ENCODE data around the gene C2CD2.

The C2CD2 gene

DNA sequence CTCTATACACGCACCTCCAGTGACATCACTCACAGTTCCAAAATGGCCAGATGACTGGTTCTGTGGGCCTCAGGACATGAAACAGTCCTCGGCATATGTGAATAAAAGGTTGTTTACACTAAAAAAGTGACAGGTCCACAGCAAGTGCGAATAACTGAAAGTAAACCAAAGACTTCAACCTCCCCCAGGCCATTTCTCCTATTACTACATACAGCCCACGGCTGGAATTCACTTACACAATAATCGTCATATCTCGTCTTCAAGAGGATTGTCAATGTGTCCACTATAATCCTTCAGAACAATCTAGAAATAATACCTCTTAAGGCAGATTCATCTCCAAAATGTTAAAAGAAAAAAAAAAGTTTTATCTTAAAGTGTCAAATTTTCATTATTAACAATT is 72.8 kb downstream of the C2CD2 start:
- DNase-seq, result no peak

DNA sequence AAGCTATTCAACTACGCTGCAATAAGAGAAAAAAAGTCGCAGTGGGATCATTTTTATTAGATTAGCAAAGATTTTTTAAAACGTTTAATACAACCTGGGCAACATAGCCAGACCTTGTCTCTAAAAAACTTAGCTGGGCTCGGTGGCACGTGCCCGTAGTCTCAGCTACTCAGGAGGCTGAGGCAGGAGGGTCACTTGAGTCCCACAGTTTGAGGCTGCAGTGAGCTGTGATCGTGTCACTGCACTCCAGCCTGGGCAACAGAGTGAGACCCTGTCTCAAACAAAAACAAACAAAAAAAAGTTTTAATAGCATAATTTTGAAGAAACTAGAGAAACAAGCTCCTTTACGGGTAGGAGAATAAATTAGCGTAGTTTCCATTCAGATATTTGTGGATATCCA is 73.7 kb downstream of the C2CD2 start:
- no peak for DNase-seq

DNA sequence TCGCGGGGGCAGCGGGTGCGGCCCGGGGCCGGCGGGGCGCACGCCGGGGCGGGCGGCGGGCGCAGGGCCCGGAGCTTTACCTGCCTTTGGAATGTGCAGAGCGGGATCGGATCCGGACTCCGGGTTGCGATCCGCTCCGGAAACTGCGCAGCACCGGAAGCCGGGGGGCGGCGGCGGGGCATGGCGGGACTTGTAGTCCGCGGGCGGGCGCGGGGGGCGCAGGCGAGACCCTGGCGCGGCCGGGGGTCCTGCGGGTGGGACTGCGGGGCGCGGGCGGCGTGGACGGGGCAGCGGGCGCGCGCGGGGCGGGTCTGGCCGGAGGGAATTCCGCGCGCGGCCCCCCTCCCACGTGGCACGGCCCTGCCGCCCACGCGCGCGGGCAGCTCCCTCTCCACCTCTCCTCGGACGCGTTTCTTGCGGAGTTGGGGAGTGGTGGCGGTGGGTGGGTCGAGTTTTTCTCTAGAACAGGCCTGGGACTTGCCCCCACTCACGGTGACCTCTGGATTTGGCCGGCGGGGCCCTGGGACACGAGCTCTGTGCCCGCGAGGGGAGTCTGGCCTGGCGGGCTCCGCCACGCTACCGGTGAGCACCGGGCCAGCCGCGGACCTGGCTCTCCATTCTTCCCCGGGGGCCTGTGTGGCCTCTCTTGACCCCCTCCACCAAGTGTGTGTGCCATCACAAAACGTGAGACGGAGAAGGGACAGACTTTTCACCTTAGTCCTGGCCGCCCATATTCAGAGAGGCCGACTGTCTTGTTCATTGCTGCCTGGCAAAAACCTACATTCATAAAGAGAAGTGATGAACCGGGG is 74.4 kb downstream of the C2CD2 start, which contains the start of gene PRDM15:
TSS of gene PRDM15 (minus strand) at position 155 of the 809 bp plus-strand sequence. CDS start 18,981 bp downstream, outside the sequence.
- peak; percentile 7 for DNase-seq

DNA sequence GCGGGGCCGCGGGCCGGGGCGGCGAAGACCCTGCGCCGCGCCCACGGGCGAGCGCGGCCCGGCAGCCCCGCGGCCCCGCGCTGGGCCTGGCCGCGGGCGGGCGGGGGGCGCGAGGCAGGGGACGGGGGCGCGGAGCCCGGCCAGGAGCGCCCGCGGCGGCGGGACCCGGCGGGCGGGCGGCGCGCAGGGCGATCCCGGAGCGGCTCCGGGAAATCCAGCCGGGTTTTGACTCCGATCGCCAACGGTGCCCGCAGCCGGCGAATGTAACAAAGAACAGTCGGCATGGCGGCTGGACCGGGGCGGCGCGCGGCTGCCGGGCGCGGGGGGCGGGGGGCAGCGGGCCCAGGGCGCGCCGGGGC is 75.0 kb downstream of the C2CD2 start:
- DNase-seq, result peak; percentile 7

DNA sequence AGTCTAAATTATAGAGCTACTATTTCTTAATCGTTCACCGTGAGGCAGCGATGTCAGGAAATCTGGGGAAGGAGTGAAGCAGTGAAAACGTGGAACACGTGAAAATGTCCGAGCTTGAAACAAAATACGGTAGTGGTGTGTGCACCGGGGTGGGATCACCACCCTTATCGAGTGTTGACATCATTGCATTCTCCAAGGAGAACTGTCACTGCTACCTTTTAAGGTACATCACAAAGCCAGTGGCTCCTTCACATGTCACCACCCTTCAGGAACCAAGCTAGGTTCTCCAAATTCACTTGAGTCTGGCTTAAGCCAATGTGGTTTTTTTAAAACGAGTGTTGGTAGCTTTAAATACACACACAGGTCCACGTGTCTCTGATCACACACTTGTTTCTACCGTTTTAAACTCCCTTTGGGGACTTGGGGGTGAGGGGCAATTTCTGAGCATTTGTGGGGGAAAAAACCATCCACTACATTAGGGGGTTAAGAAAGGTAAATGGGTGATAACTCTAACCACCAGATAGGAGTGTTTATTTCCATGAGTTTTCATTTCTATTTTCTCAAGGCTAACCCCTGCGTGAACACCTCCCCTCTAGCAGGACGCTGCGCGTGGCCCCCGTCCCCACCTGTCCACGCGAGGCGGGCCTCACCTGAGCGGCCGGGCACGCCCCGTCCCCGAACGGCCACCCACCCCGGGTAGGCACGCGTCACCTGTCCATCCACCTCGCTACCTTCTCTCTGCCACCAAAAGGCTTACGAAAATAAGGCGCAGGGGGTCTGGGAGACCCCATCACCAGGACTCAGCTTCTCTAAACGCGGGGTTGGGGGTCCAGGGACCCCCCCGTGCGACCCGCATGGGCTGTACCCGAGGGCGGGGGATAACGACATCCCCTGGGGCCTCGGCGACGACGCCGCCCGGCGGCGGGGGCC is 75.7 kb downstream of the C2CD2 start:
- DNase-seq, result no peak

DNA sequence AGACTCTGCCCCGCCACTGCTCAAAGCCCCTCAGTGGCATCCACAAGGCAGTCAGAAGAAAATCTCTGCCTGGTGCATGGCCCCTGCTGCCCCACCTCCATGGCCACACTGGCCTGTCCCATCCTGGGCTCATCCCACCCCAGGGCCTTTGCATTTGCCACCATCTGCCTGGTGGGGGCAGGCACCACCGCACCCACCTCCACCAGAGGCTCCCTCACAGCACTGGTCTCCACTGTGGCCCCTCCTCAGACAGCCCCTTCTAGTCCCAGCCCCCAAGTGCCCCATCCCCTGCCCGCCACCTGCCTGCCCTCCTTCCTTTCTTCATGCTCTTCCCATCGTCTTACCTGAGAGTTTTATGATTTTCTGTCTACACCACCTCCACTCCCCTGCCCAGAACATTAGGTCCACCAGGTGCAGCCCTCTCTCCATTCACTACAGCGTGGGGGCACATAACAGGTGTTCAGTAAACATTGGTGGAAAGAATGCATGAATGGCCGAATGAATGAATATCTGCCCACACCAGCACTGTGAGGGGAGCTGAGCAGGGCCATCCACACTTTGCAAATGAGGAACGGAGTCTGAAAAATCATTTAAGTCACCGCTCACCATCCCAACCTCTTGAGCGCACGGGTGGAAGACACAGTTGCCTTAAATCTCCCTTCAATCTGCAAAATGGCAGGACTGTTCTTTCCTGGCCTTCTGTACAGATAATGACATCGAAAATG is 76.7 kb downstream of the C2CD2 start:
- DNase-seq, result no peak

DNA sequence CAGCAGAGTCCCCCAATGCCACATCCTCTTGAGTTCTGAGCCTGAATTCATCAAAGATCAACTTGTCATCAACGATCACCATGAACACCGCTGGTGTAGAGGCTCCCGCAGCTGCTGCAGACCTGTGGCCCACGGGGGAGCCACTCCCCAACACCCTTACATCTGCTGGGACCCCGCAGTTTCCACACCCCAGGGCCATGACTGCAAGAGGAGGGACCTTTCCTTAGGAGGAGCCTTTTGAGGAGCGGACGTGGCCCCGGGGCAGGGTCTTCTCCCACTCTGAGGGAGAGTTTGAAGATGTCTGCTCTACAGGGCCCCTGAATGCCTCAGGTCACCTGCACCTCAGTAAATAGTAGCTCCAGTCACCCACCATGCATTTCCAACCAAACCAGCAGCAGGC is 77.4 kb downstream of the C2CD2 start:
- no peak for DNase-seq

DNA sequence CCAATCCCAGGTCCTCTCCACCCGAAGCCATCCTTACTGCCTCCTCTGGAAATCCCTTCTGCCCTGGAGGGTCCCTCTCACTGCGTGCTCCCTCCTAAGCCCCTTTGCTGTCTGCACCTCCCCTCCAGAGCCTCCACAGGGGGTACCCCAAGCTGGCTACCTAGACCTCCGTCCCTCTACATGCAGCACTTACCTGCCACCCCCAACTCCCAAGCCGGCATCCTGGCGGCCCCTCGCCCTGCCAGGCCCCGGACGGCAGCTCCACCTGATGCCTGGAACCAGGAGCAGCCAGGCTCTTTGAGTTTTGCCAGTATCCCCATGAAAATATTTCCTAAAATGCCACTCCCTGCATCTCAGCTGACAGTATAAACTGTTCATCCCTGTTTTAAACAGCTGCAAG is 78.7 kb downstream of the C2CD2 start:
- no peak for DNase-seq

DNA sequence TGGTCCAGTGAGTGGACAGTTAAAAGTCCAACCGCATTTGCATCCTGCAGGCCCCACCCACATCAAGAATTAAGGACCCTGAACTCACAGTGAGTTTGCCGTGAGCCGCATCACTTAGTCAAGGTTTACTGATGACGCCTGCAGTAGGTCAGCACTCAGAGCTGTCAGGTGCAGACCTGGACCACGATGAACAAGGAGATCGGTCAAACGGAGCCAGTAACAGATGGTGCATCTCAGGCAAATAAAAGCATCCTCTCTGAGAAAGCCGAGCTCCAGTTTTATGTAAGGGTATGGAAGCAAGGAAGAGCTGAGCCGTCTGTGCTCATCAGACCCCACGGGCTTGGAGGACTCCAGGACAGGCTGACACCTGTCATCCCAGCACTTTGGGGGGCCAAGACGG is 79.2 kb downstream of the C2CD2 start:
- DNase-seq, result no peak

DNA sequence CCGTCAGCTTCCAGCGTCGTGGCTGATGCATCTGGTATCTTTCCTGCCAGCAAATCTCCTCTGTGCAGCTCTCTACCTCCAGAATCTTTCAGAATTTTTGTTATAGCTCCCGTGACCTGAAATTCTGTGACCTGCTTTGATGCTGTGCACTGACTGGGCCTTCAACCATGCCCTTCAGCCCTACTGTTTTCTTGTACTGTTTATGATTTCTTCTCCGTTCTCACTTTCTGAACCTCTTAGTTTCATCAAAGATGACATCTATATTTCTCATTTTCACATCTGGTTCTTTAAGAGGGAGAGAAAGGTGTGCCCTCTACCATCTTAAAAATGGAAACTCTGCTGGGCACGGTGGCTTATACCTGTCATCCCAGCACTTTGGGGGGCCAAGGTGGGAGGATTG is 80.4 kb downstream of the C2CD2 start:
- DNase-seq, result no peak

DNA sequence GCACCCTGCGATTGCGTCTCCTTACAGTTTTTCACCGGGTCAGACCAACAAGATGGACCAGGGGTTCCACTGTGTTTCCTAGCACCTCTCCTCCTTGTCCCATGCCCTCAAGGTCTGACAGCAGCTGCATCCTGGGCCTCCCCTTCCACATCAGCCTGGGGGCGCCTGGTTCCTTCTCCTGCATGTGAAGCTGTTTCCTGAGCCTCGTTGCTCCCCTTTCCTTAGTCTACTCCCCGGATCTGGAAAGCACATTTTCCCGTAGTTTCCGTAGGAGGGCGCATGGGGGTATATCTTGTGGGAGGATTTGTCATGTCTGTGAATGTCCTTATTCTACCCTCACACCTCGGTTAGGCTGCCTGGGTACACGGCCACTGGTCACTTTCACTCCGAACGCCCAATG is 80.8 kb downstream of the C2CD2 start:
- DNase-seq, result no peak

DNA sequence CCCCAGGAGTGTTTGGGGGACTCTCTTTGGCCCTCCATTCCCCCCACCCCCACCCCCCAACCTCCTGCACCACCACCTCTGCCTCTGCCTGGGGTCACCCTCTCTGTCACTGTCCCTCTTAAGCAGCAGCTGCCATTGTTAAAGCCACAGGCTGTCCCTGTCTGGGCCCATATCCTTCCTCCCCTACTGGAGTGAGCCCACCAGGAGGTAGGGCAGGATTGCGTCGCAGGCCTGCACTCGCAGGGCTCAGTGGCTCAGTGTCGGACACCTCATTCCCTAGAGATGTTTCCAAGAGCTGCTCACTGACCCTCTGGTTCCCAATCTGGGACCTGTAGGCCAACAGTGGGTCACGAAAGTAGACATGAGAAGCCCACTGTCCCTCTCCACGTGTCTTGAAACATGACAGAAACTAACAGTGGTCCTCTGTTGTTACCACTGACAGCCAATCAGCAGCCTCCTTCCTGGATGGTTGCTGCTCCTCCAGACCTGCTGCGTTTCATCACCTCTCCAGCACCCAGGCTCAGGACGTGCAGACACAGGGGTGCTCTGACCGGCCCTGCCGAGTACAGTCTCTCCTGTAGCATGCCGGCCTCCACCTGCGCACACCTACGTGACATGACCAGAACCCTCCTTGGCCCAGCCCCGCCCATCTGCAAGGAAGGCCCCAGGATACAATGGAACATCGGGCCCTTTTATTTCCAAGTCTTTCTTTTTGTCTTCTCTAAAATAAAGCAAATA is 82.4 kb downstream of the C2CD2 start:
- DNase-seq, result no peak

DNA sequence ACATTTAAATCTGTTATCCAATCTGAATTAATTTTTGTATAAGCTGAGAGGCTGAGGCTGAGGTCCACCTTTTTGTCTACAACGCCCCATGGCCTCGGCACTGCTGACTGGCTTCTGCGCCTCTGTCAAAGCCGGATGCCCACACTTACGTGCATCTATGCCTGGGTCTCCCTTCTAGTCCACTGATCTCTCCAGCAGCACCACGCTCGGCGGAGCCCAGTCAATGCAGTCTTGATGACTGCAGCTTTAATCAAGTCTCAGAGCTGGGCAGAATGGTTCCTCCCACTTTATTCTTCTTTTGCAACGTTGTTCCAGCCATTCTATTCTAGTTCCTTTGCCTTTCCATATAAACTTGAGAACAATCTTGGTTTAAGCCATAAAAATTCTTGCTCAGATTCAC is 84.0 kb downstream of the C2CD2 start:
- DNase-seq, result no peak

DNA sequence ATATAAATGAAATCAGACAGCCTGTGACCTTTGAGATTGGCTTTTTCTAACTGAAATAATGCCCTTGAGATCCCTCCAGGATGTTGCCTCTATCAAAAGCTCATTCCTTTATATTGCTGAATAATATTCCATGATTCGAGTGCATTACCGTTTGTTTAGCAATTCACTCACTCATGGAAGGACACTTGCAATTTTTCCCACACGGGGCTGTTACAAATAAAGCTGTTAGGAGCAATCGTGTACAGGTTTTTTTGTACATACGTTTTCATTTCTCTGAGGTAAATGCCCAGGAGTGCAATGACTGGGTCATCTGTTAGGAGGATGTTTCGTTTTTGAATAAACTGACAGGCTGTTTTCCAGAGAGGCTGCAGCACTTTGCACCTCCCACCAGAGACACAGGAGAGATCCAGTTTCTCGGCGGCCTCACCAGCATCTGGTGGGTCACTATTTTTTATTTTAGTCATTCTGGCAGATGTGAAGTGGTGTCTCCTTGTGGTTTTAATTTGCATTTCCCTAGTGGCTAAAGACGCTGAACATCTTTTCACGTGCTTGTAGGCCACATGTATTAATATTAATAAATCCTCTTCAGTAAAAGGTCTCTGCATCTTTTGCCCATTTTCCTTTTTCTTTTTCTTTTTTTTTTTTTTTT is 85.6 kb downstream of the C2CD2 start:
- peak; percentile 50 for DNase-seq

DNA sequence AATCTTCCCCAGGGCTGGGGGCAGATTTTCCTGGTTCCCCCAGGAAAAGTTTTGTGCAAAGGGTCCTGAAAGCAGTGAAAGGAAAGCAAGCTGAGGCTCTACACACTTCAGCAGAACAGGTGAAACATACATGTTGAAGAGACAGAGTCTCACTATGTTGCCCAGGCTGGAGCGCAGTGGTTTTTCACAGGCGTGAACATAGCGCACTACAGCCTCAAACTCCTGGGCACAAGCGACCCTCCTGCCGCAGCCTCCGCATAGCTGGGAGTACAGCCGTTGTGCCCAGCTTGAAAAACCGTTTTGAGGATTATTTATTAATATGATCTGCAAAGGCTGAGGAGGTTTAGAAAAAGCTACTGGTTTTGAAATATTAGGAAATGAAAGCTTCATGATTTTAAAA is 86.5 kb downstream of the C2CD2 start:
- DNase-seq, result no peak

DNA sequence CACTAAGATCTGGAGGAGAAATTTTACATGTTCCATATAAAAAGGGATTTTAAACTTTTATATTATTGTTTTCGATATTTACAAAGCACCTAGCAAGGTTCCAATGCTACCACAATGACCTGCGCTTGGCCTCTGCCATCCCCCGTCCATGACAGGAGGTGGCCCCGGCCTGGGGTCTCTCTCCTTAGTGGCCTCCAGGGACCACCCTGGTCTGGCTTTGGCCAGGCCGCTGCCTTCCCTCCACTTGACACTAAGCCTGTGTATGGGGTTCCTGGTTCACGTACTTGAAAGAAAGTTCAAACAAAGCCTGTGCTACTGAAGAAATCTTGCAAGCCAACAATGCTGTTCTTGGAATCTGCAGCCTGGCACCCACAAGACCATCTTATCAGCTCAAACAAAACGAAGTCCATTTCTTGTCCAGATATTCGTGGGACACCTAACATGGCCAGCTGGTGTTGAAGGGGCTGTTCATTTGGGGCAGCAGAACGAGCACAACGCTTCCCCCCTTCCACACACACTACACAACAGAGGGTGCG is 87.5 kb downstream of the C2CD2 start:
- DNase-seq, result no peak

DNA sequence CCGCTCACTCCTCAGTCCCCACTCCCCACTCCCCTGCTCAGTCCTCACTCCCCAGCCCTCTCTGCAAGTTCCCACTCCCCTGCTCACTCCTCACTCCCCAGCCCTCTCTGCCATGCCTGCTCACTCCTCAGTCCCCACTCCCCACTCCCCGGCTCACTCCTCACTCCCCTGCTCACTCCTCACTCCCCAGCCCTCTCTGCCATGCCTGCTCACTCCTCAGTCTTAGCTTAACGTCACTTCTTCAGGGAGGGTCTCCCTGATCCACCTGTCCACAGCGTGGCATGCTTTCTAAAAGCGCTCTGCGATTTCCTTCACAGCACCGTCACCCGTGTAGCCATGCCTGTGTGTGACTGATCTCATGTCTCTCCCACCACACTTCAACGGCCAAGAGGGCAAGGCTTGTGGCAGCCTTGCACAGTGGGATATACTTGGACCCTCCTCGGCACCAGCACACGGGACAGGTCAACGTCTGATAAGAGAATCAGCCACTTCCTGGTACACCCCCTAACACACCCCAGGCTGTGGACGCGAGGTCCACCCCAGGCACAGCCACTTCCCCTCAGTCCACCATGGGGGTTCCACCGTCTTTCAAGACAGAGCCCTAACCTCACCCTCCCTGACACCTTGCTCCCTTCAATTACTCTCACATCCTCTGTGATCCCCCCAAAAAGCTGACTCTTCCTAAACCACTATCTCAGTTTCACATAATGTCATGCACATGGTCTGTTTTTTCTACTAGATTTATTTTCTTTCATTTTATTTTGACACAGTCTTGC is 88.6 kb downstream of the C2CD2 start:
- DNase-seq, result no peak

DNA sequence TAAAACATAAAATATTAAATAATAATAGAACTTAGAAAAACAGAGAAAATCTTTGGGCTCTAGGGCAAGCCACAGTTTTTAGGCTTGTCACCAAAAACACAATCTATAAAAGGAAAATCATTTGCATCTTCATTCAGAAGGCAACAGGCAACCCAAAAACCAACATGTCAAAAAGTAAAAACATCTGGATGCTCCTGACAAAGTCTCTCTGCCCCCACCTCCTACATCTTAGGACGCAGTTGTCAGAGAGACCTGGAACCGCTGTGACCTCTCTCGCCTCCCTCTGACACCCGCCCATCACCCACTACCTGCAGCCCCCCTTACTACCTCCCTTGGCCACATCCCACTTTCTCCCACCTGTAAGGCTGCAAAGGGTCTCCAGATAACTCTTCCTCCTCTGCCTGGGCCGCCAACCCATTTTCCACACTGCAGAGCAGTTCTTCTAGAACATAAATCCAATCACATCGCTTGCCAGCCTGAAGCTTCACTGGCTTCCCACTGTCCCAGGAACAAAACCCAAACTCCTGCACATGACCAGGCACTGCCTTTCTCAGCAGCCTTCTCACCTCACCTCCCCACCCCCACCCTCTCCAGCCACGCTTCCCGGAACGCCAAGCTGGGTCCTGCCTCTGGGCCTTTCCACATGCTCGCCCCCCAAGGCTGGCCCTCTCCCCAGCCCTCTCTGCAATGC is 89.4 kb downstream of the C2CD2 start:
- DNase-seq, result no peak

DNA sequence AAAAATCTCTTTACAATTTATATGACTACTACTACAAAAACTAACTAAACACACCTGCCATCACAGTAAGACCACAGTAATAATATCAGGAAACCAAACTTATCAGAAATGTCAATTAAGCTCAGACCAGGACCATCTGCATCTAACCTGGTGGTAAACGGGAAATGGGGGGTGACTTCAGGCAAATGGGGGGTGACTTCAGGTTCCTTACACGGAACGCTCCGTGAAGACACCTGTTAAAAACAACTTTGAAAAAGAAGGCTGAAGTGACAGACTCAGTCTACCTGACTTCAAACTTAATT is 90.4 kb downstream of the C2CD2 start:
- DNase-seq, result no peak

DNA sequence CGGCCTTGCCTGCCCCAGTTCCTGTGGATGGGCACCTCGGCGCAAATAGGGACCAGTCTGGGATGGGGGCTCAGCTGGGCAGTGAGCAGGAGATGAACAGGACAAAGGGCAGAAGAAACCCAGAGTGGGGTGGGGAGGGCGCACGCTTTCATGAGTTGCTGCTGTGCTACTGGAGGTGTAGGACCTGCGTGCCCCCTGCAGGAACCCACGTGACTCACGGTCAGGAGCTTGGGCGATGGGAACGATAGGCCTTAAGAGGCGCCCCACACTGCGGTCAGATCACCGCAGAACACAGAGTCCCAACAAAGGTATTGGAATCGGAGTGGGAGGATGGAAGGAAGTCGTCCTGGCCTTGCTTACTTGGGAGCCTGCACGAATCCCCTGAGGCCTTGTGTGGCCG is 91.8 kb downstream of the C2CD2 start:
- no peak for DNase-seq

DNA sequence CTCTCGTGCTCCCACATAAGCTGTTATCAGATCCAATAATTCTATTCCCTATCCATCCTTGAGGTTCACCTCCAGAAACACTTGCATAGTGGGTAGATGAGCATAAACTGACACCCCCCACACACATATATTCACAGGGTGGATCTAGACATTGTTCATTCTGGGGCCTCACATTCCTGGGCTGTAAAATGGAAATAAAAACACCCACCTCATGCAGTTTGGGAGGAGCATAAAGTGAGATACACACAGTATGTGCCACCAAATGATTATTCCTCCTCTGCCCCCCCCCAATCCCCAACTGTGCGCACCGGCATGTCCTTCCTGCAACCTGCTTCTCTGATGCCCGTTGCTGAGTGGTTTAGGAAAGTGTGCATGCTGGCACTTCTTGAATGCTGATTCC is 92.6 kb downstream of the C2CD2 start:
- no peak for DNase-seq
